Stomach (tissue), 4 donors: ENCODE results near the gene MIPOL1.

Source experiments
- EP300 ChIP-seq: sonication (generic); formaldehyde crosslinking; IDR thresholded peaks from one replicate; pipeline ENCODE4 v1.6.1; 2017; ENCODE audit warnings: antibody characterized with exemption
- POLR2A ChIP-seq, 4 donors: fragments of 450-650 bp; IDR thresholded peaks; one replicate each; pipeline ENCODE4 v1.6.1; 2016; ENCODE audit warnings: antibody characterized with exemption in 4 of 4, control low read depth in 2 of 4, mild to moderate bottlenecking in 1 of 4, moderate library complexity in 1 of 4
- POLR2AphosphoS5 ChIP-seq, 3 donors: sonication (generic); formaldehyde crosslinking; IDR thresholded peaks; one replicate each; pipeline ENCODE4 v1.6.1; 2016; ENCODE audit warnings: antibody characterized with exemption in 3 of 3
- TF ChIP-seq, protein P1 (sequence below), 7 experiments: fragments of 450-650 bp in 4 of 7; fragments of 200-600 bp in 3 of 7; sonication (generic) in 3 of 7; IDR thresholded peaks; one replicate each; pipeline ENCODE4 v1.5.1; 2016 to 2019; ENCODE audit warnings: antibody characterized with exemption in 7 of 7, control low read depth in 2 of 7, mild to moderate bottlenecking in 1 of 7

DNA sequence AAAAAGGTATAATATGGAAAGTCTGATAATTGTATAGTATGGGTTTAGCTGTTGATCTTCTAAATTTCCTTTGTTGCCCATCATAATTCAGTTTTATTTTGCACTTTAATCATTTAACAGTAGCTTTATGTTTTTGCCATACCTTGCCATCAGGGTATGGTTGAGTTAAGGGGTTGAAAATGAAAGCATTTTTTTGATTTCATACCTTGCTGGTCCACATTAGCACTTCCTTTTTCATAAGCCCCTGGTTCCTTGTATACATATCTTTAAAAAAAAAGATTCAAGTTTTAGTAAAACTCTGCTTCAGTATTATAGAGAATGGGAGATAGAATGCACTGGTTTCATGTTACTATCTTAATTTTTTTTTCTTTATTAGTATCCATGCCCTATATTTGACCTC, 71.1 kb downstream of the MIPOL1 start:
- TF ChIP-seq, protein P1, sequence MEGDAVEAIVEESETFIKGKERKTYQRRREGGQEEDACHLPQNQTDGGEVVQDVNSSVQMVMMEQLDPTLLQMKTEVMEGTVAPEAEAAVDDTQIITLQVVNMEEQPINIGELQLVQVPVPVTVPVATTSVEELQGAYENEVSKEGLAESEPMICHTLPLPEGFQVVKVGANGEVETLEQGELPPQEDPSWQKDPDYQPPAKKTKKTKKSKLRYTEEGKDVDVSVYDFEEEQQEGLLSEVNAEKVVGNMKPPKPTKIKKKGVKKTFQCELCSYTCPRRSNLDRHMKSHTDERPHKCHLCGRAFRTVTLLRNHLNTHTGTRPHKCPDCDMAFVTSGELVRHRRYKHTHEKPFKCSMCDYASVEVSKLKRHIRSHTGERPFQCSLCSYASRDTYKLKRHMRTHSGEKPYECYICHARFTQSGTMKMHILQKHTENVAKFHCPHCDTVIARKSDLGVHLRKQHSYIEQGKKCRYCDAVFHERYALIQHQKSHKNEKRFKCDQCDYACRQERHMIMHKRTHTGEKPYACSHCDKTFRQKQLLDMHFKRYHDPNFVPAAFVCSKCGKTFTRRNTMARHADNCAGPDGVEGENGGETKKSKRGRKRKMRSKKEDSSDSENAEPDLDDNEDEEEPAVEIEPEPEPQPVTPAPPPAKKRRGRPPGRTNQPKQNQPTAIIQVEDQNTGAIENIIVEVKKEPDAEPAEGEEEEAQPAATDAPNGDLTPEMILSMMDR (IDR thresholded peaks at IDR 0.05), result no peak
- no peak for TF ChIP-seq POLR2A (IDR thresholded peaks at IDR 0.05)
- no peak for TF ChIP-seq EP300
- no peak for TF ChIP-seq POLR2AphosphoS5 (IDR thresholded peaks at IDR 0.05)
